Mesenchymal stem cell (in vitro differentiated cells and primary cell): ENCODE data around the gene FOLR1.

ENCODE experiments used
- DNase-seq: peaks from one replicate; pipeline ENCODE4 v3.0.0-alpha.2; 2013
- H2AFZ ChIP-seq: one replicate; pipeline ENCODE4 v1.6.1; 2013; ENCODE audit warnings: low read depth, mild to moderate bottlenecking, control low read depth, inconsistent platforms, low read length, moderate library complexity
- H2AK5ac ChIP-seq: 2 replicates; pipeline ENCODE4 v1.6.1; 2013; ENCODE audit warnings: low read length, moderate library complexity, mild to moderate bottlenecking, inconsistent platforms; ENCODE audit not compliant: severe bottlenecking
- H2BK120ac ChIP-seq: one replicate; pipeline ENCODE4 v1.6.1; 2013; ENCODE audit warnings: low read depth, mild to moderate bottlenecking, inconsistent platforms, low read length, moderate library complexity
- H2BK12ac ChIP-seq, 2 experiments: one replicate each; pipeline ENCODE4 v1.6.1; 2013; ENCODE audit warnings: inconsistent platforms in 2 of 2, low read length in 2 of 2, mild to moderate bottlenecking in 2 of 2, moderate library complexity in 2 of 2, control low read depth in 1 of 2
- H2BK15ac ChIP-seq: one replicate; pipeline ENCODE4 v1.6.1; 2013; ENCODE audit warnings: mild to moderate bottlenecking, low read depth, inconsistent platforms; ENCODE audit not compliant: poor library complexity, severe bottlenecking
- H2BK5ac ChIP-seq: 2 replicates; pipeline ENCODE4 v1.6.1; 2013; ENCODE audit warnings: low read depth, mild to moderate bottlenecking, low read length, control low read depth, inconsistent platforms; ENCODE audit not compliant: poor library complexity, severe bottlenecking
- H3K14ac ChIP-seq, 2 experiments: one replicate each; pipeline ENCODE4 v1.6.1; 2013; ENCODE audit warnings: inconsistent platforms in 2 of 2, low read length in 2 of 2, control low read depth in 1 of 2, mild to moderate bottlenecking in 1 of 2, moderate library complexity in 1 of 2
- H3K18ac ChIP-seq, 2 experiments: one replicate each; pipeline ENCODE4 v1.6.1; 2013; ENCODE audit warnings: inconsistent platforms in 2 of 2, low read length in 2 of 2, control low read depth in 1 of 2, low read depth in 1 of 2, mild to moderate bottlenecking in 1 of 2
- H3K23ac ChIP-seq, 2 experiments: one replicate each; pipeline ENCODE4 v1.6.1; 2013; ENCODE audit warnings: inconsistent platforms in 2 of 2, low read length in 2 of 2, mild to moderate bottlenecking in 2 of 2, moderate library complexity in 2 of 2, control low read depth in 1 of 2
- H3K27ac ChIP-seq: 2 replicates; pipeline ENCODE4 v1.5.1; 2013; ENCODE audit warnings: mild to moderate bottlenecking, moderate library complexity, low read length, control low read depth, inconsistent platforms; ENCODE audit not compliant: poor library complexity, severe bottlenecking
- H3K27me3 ChIP-seq, 2 experiments: 2 replicates each; pipeline versions ENCODE4 v1.6.1 to v1.7.0; 2013; ENCODE audit warnings: low read length in 2 of 2, mild to moderate bottlenecking in 2 of 2, moderate library complexity in 2 of 2, control low read depth in 1 of 2, inconsistent platforms in 1 of 2; ENCODE audit not compliant: control insufficient read depth in 1 of 2, insufficient read depth in 1 of 2
- H3K36me3 ChIP-seq, 2 experiments: 2 replicates each; pipeline versions ENCODE4 v1.6.1 to v1.7.0; 2013; ENCODE audit warnings: low read length in 2 of 2, control low read depth in 1 of 2, inconsistent platforms in 1 of 2, low read depth in 1 of 2, mild to moderate bottlenecking in 1 of 2; ENCODE audit not compliant: insufficient read depth in 2 of 2, control insufficient read depth in 1 of 2
- H3K4ac ChIP-seq, 2 experiments: one replicate each; pipeline ENCODE4 v1.6.1; 2013; ENCODE audit warnings: inconsistent platforms in 2 of 2, low read length in 2 of 2, mild to moderate bottlenecking in 2 of 2, moderate library complexity in 2 of 2, control low read depth in 1 of 2, low read depth in 1 of 2
- H3K4me1 ChIP-seq: 2 replicates; pipeline ENCODE4 v1.6.1; 2013; ENCODE audit warnings: low read depth, low read length, control low read depth; ENCODE audit not compliant: control insufficient read depth, insufficient read depth
- H3K4me2 ChIP-seq: 2 replicates; pipeline ENCODE4 v1.6.1; 2013; ENCODE audit warnings: low read length, mild to moderate bottlenecking, inconsistent platforms; ENCODE audit not compliant: poor library complexity, severe bottlenecking
- H3K4me3 ChIP-seq, 2 experiments: 2 replicates each; pipeline versions ENCODE4 v1.5.1 to v1.7.0; 2013; ENCODE audit warnings: low read length in 2 of 2, mild to moderate bottlenecking in 2 of 2, control low read depth in 1 of 2, low read depth in 1 of 2; ENCODE audit not compliant: insufficient read depth in 1 of 2
- H3K79me1 ChIP-seq: replicated peaks from 2 replicates; pipeline ENCODE4 v1.6.1; 2013; ENCODE audit warnings: mild to moderate bottlenecking, control low read depth, low read length, inconsistent platforms; ENCODE audit not compliant: poor library complexity, severe bottlenecking
- H3K9ac ChIP-seq: 2 replicates; pipeline ENCODE4 v1.7.0; 2013; ENCODE audit warnings: mild to moderate bottlenecking, low read length, moderate library complexity
- H3K9me3 ChIP-seq: 2 replicates; pipeline ENCODE4 v1.7.0; 2013; ENCODE audit warnings: mild to moderate bottlenecking, low read length; ENCODE audit not compliant: control insufficient read depth
- H4K8ac ChIP-seq: one replicate; pipeline ENCODE4 v1.6.1; 2013; ENCODE audit warnings: inconsistent platforms, mild to moderate bottlenecking, low read length, moderate library complexity
- H4K91ac ChIP-seq: one replicate; pipeline ENCODE4 v1.6.1; 2013; ENCODE audit warnings: mild to moderate bottlenecking, low read length, inconsistent platforms
- WGBS: methylation state at CpG from one replicate; pipeline ENCODE4 v1.1.7; 2013; ENCODE audit warnings: mixed read lengths; 5-methylcytosine and 5-hydroxymethylcytosine counted together

FOLR1 gene

DNA sequence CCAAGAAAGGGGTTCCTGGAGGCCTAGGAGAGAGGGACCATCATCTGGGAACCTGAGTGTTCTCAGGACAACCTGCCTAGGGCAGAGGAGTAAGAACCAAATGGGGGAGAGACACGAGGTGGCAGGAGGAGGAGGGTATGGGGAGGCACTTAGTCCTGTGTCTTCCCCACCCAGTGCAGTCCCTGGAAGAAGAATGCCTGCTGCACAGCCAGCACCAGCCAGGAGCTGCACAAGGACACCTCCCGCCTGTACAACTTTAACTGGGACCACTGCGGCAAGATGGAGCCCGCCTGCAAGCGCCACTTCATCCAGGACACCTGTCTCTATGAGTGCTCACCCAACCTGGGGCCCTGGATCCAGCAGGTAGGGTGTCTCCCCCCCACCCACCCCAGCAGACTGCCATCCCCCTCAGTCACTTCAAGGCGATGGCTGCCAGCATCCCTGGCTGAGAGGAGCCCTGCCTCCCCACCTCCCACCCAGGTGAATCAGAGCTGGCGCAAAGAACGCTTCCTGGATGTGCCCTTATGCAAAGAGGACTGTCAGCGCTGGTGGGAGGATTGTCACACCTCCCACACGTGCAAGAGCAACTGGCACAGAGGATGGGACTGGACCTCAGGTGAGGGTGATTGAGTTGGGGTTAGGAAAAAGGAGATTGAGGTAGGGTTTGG, 28.9 kb downstream of the FOLR1 start:
- no peaks in the 10 kb centered on the region for H3K36me3 ChIP-seq
- H3K14ac ChIP-seq: no peak overlapping the region
- H3K4me3 ChIP-seq: no peak overlapping the region
- WGBS: 88% methylated on average over 9 of the region's 10 CpGs
- H2AFZ ChIP-seq: no peak overlapping the region
- H3K4me1 ChIP-seq: peaks cover 10% of the 10 kb centered on the region
- H3K27ac ChIP-seq: no peak overlapping the region
- peaks cover 27 to 29% of the 10 kb centered on the region in 2 experiments for H3K27me3 ChIP-seq
- H4K8ac ChIP-seq: peak overlapping the region; percentile 62
- no peak overlapping the region for H2BK15ac ChIP-seq
- no peak overlapping the region for H2BK5ac ChIP-seq
- H2BK120ac ChIP-seq: no peak overlapping the region
- H3K9me3 ChIP-seq: no peaks in the 10 kb centered on the region
- H3K4ac ChIP-seq: no peak overlapping the region
- H4K91ac ChIP-seq: no peak overlapping the region
- no peak overlapping the region for H2AK5ac ChIP-seq
- no peaks in the 10 kb centered on the region for H3K79me1 ChIP-seq
- H3K23ac ChIP-seq: no peak overlapping the region
- H3K9ac ChIP-seq: no peak overlapping the region
- DNase-seq: no peak
- no peak overlapping the region for H2BK12ac ChIP-seq
- no peak overlapping the region for H3K18ac ChIP-seq
- H3K4me2 ChIP-seq: no peak overlapping the region

DNA sequence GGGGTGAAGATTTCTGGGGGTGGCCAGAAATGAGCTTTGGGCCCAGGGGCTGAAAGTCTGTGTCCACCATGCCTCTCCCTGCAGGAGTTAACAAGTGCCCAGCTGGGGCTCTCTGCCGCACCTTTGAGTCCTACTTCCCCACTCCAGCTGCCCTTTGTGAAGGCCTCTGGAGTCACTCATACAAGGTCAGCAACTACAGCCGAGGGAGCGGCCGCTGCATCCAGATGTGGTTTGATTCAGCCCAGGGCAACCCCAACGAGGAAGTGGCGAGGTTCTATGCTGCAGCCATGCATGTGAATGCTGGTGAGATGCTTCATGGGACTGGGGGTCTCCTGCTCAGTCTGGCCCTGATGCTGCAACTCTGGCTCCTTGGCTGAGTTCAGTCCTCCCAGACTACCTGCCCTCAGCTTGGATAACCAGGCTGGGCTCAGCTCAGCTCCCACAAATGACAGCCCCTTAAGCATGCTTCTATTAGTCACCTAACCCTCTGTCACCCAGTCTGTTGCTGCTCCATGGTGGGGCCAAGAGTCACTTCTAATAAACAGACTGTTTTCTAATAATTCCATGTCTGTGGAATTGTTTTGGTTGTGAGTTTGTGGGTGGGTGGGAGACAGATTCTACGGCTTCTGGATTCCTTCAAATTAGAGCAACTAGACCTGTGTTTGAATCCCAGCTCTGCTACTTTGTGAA, 29.6 kb downstream of the FOLR1 start:
- H2BK120ac ChIP-seq: no peak overlapping the region
- WGBS: 84% methylated on average over 7 of the region's 7 CpGs
- no peak overlapping the region for H3K4me2 ChIP-seq
- H2AFZ ChIP-seq: no peak overlapping the region
- no peak overlapping the region for H3K14ac ChIP-seq
- peaks cover under 1 to 3% of the 10 kb centered on the region in 2 experiments for H3K36me3 ChIP-seq
- H2AK5ac ChIP-seq: no peak overlapping the region
- no peak overlapping the region for H3K23ac ChIP-seq
- peaks cover 21 to 23% of the 10 kb centered on the region in 2 experiments for H3K27me3 ChIP-seq
- no peak overlapping the region for H3K4me3 ChIP-seq
- no peak overlapping the region for H4K91ac ChIP-seq
- no peak for DNase-seq
- no peak overlapping the region for H2BK12ac ChIP-seq
- no peak overlapping the region for H2BK5ac ChIP-seq
- H3K9me3 ChIP-seq: no peaks in the 10 kb centered on the region
- peak overlapping the region; percentile 45 for H4K8ac ChIP-seq
- no peak overlapping the region for H3K9ac ChIP-seq
- H3K18ac ChIP-seq: no peak overlapping the region
- H2BK15ac ChIP-seq: no peak overlapping the region
- H3K4me1 ChIP-seq: peaks cover 13% of the 10 kb centered on the region
- no peak overlapping the region for H3K27ac ChIP-seq
- no peaks in the 10 kb centered on the region for H3K79me1 ChIP-seq
- no peak overlapping the region for H3K4ac ChIP-seq

DNA sequence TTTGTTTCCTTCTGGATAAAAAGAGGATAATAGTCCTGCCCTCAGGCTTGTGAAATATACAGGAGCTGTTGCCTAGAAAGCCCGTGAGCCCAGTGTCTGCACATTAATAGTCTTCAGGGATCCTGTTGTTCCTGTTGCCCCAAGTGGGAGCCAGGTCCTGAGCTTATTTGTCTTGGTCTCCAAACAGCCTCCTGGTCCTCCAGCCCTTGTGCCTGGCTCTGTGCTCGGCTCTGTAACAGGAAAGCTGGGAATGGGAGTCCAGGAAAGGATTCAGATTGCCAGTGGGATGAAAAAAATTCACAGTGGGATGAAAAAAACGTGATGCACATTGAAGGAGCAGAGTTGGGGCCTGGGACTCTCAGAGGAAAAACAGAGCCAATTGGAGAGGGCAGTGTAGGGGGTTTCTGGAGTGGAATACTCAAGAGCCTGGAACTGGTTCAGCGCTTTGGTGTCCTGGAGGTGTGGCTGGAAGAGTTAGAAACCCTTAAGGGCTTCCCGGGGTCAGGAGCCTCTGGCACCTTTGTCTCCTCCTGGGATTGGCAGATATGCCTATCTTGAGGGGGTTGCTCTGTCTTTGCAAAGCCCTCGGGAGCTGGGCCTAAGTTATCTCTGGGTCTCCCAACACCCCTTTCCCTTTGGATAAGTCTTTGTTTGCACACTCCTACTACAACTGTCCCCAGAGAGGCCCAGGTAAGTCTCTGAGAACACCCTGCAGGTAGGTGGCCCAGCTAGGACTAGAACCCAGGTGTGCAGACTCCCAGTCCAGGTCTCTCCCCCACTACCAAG, 30.4 kb downstream of the FOLR1 start:
- H3K9ac ChIP-seq: peak overlapping the region; percentile 79
- peaks cover 19% of the 10 kb centered on the region for H3K4me1 ChIP-seq
- no peak overlapping the region for H3K14ac ChIP-seq
- H2AFZ ChIP-seq: peak overlapping the region; percentile 60
- no peaks in the 10 kb centered on the region for H3K9me3 ChIP-seq
- peak overlapping the region; percentile 20 for H4K8ac ChIP-seq
- no peaks in the 10 kb centered on the region for H3K79me1 ChIP-seq
- H2BK5ac ChIP-seq: no peak overlapping the region
- H3K27me3 ChIP-seq: peaks cover 14 to 18% of the 10 kb centered on the region in 2 experiments
- H3K36me3 ChIP-seq: peaks cover 6 to 10% of the 10 kb centered on the region in 2 experiments
- H3K4me2 ChIP-seq: peak overlapping the region; percentile 73
- no peak overlapping the region for H2BK120ac ChIP-seq
- WGBS: 57% methylated on average over 6 of the region's 6 CpGs
- H3K23ac ChIP-seq: no peak overlapping the region
- peak overlapping the region; percentile 83 for H3K27ac ChIP-seq
- peak overlapping the region in 1 of 2 experiments; percentile 54 for H3K18ac ChIP-seq
- H4K91ac ChIP-seq: no peak overlapping the region
- peak overlapping the region in 1 of 2 experiments; percentile 57 for H2BK12ac ChIP-seq
- H2BK15ac ChIP-seq: no peak overlapping the region
- H3K4me3 ChIP-seq: peak overlapping the region in 1 of 2 experiments; percentile 80
- DNase-seq: no peak
- H3K4ac ChIP-seq: peak overlapping the region in 1 of 2 experiments; percentile 80
- peak overlapping the region; percentile 56 for H2AK5ac ChIP-seq
